ENCODE data around the gene TSGA10IP. TPM values are rescaled to one million over a fixed set of nuclear protein-coding genes. Genes with fewer than 3 reads are reported as not detected.
A peak's percentile ranks its signal among the peaks of the same experiment; 100 is the strongest.

The TSGA10IP gene
- total and polyA plus RNA-seq, 2 donors (not counting 1 experiment from before 2014, with no cell fraction given) = not detected

- ChIA-PET CTCF (interaction anchor here (2.1 to 3.0 kb wide), 3 partner anchors 9 to 38 kb away, joined by 4 to 10 read pairs (median 8); partner anchors contain the start of gene FIBP), POLR2A (interaction anchor here (0.5 to 0.6 kb wide), 3 partner anchors 45 to 260 kb away, joined by 3 to 7 read pairs (median 4); partner anchors contain the start of gene RELA)
- DNase-seq (no peak), ATAC-seq (ENCODE audit: low read depth) (no peak)
- Mint-ChIP-seq H3K4me3 (no peak overlapping the region), H3K27ac (no peak overlapping the region), H3K27me3 (no peaks in the 10 kb centered on the region), H3K9me3 (ENCODE audit: insufficient read depth) (no peaks in the 10 kb centered on the region), H3K4me1 (peaks cover 25% of the 10 kb centered on the region)
- intact Hi-C loops (cut with micrococcal nuclease) = no loop called here
- H3K9ac ChIP-seq (ENCODE audit: low read length) = no peak overlapping the region
- no CpG with 5 or more reads among the region's 3 CpGs for WGBS (ENCODE audit: insufficient coverage)
- H3K27ac ChIP-seq (ENCODE audit: low read length in 2 of 2) = no peak overlapping the region
- peaks cover 28% of the 10 kb centered on the region for H3K79me2 ChIP-seq (ENCODE audit: control insufficient read depth, insufficient read depth, low read length)
- H2AFZ ChIP-seq (ENCODE audit: insufficient read depth, low read depth, low read length, poor library complexity, severe bottlenecking) = no peak overlapping the region
- H3K4me2 ChIP-seq (replicated peaks; ENCODE audit: low read depth, low read length, poor library complexity, severe bottlenecking) = no peak overlapping the region
- H4K20me1 ChIP-seq (ENCODE audit: control insufficient read depth, insufficient read depth, low read length, poor library complexity, severe bottlenecking) = peaks cover 4% of the 10 kb centered on the region
- H3K4me3 ChIP-seq (ENCODE audit: control extremely low read depth in 1 of 5, extremely low read depth in 1 of 5, insufficient read depth in 1 of 5, low read depth in 2 of 5, low read length in 4 of 5) = no peak overlapping the region
- peaks cover 6 to 20% of the 10 kb centered on the region in 2 experiments for H3K36me3 ChIP-seq (replicated peaks in 1 of 2; ENCODE audit: control extremely low read depth in 1 of 2, control insufficient read depth in 1 of 2, extremely low read depth in 1 of 2, insufficient read depth in 2 of 2, low read length in 1 of 2)
- H3K27me3 ChIP-seq (replicated peaks in 1 of 4; ENCODE audit: control extremely low read depth in 1 of 4, control insufficient read depth in 3 of 4, insufficient read depth in 4 of 4, low read length in 3 of 4) = no peaks in the 10 kb centered on the region
- no peak for TF ChIP-seq EZH2 (IDR thresholded peaks at IDR 0.05; ENCODE audit: borderline replicate concordance, insufficient read depth, low read depth, low read length, poor library complexity, severe bottlenecking)
- TF ChIP-seq, protein P1, sequence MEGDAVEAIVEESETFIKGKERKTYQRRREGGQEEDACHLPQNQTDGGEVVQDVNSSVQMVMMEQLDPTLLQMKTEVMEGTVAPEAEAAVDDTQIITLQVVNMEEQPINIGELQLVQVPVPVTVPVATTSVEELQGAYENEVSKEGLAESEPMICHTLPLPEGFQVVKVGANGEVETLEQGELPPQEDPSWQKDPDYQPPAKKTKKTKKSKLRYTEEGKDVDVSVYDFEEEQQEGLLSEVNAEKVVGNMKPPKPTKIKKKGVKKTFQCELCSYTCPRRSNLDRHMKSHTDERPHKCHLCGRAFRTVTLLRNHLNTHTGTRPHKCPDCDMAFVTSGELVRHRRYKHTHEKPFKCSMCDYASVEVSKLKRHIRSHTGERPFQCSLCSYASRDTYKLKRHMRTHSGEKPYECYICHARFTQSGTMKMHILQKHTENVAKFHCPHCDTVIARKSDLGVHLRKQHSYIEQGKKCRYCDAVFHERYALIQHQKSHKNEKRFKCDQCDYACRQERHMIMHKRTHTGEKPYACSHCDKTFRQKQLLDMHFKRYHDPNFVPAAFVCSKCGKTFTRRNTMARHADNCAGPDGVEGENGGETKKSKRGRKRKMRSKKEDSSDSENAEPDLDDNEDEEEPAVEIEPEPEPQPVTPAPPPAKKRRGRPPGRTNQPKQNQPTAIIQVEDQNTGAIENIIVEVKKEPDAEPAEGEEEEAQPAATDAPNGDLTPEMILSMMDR (IDR thresholded peaks at IDR 0.05) = no peak
- no peaks in the 10 kb centered on the region for H3K9me3 ChIP-seq (ENCODE audit: control extremely low read depth in 1 of 3, control insufficient read depth in 2 of 3, insufficient read depth in 1 of 3, low read length in 2 of 3)
- peaks cover 21 to 27% of the 10 kb centered on the region in 2 donors for H3K4me1 ChIP-seq (ENCODE audit: control insufficient read depth in 2 of 2, insufficient read depth in 2 of 2, low read length in 2 of 2)
Measured at GRCh38 chr11:65922565-65922964, 22.7 kb upstream of the TSGA10IP start.

DNA sequence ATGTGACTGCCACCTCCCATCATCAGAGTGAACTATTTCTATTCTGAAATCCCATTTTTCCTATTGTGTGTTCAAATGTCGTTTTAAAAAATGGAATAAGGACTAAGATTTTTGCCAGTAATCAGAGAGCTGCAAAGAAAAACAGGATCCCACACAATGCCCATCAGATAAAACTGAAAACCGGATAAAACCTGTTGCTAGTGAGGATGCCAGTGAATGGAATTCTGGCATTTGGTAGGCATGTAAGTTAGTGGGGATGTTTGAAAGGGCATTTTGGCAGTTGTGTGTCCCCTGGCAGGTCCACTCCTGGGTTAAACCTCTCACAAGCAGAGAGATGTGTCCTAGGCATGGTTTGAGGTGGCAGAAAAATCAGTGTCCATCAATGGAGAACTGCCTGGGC is 19.9 kb upstream of the TSGA10IP start:
- Histone ChIP-seq H3K79me2 (ENCODE audit: control insufficient read depth, insufficient read depth, low read length) (peaks cover 8% of the 10 kb centered on the region), H3K4me2 (replicated peaks; ENCODE audit: low read depth, low read length, poor library complexity, severe bottlenecking) (no peak overlapping the region), H3K9me3 (ENCODE audit: control extremely low read depth in 1 of 3, control insufficient read depth in 2 of 3, insufficient read depth in 1 of 3, low read length in 2 of 3) (no peaks in the 10 kb centered on the region), H4K20me1 (ENCODE audit: control insufficient read depth, insufficient read depth, low read length, poor library complexity, severe bottlenecking) (peaks cover under 1% of the 10 kb centered on the region), H3K27ac (ENCODE audit: low read length in 2 of 2) (no peak overlapping the region), H3K4me3 (ENCODE audit: control extremely low read depth in 1 of 5, extremely low read depth in 1 of 5, insufficient read depth in 1 of 5, low read depth in 2 of 5, low read length in 4 of 5) (no peak overlapping the region), H3K36me3 (replicated peaks in 1 of 2; ENCODE audit: control extremely low read depth in 1 of 2, control insufficient read depth in 1 of 2, extremely low read depth in 1 of 2, insufficient read depth in 2 of 2, low read length in 1 of 2) (peaks cover 6 to 20% of the 10 kb centered on the region in 2 experiments), H2AFZ (ENCODE audit: insufficient read depth, low read depth, low read length, poor library complexity, severe bottlenecking) (no peak overlapping the region), H3K27me3 (replicated peaks in 1 of 4; ENCODE audit: control extremely low read depth in 1 of 4, control insufficient read depth in 3 of 4, insufficient read depth in 4 of 4, low read length in 3 of 4) (no peaks in the 10 kb centered on the region), H3K4me1 (ENCODE audit: control insufficient read depth in 2 of 2, insufficient read depth in 2 of 2, low read length in 2 of 2) (peaks cover 26 to 28% of the 10 kb centered on the region in 2 donors), H3K9ac (ENCODE audit: low read length) (no peak overlapping the region)
- 86% methylated on average over 1 of the region's 2 CpGs for WGBS (ENCODE audit: insufficient coverage)
- DNase-seq (no peak), ATAC-seq (ENCODE audit: low read depth) (no peak)
- ChIA-PET CTCF (no interaction called here), POLR2A (interaction anchor here (0.6 kb wide), 1 partner anchor 10 kb away, joined by 6 read pairs; no protein-coding TSS in a partner anchor)
- Mint-ChIP-seq H3K27ac (peak overlapping the region; percentile 21), H3K9me3 (ENCODE audit: insufficient read depth) (no peaks in the 10 kb centered on the region), H3K4me3 (no peak overlapping the region), H3K4me1 (peaks cover 21% of the 10 kb centered on the region), H3K27me3 (no peaks in the 10 kb centered on the region)
- intact Hi-C loops (cut with micrococcal nuclease) = no loop called here
- TF ChIP-seq EZH2 (IDR thresholded peaks at IDR 0.05; ENCODE audit: borderline replicate concordance, insufficient read depth, low read depth, low read length, poor library complexity, severe bottlenecking) = no peak
- TF ChIP-seq, protein P1 (IDR thresholded peaks at IDR 0.05) = no peak

Data from B cell (primary cell).